K562 (cell line): ENCODE measurements around the gene PKDCC. TPM values are rescaled to one million over a fixed set of nuclear protein-coding genes. Genes with fewer than 3 reads are reported as not detected.

Experiments used
- ATAC-seq: fragments of 200-7000 bp; cut with Tn5 transposase; 3 replicates; pipeline ENCODE4 v1.9.1; 2020; ENCODE audit warnings: moderate library complexity
- BruUV-seq: library from RNA; stranded (reverse); fragments of 400-500 nt; replicated peaks from 2 replicates; lab custom pipeline; 2021; lab: Mats Ljungman, UMichigan
- CTCF ChIA-PET: fragments of 300-600 bp; formaldehyde crosslinking; extraction: SDS; loops from one replicate; lab custom pipeline; 2021; ENCODE audit warnings: low intra/inter-chr PET ratio; lab: Yijun Ruan, JAX
- POLR2A ChIA-PET: fragments of 300-600, 350-650 bp; sonication (Branson Sonifier 250); formaldehyde crosslinking; extraction: SDS; loops from one replicate; lab custom pipeline; 2021; ENCODE audit warnings: antibody characterized with exemption, inconsistent platforms; lab: Yijun Ruan, JAX
- DNase-seq, 4 experiments: peaks; one replicate each; pipeline versions ENCODE4 v3.0.0 to v3.0.0-alpha.2; 2011 to 2018; ENCODE audit warnings: low spot score in 3 of 4, mixed read lengths in 3 of 4; ENCODE audit errors: extremely low read depth in 1 of 4
- FAIRE-seq: peaks from 2 replicates; lab custom pipeline; 2011; peaks lifted over from hg19 to GRCh38; lab: Jason Lieb, UNC
- H2AFZ ChIP-seq: 2 replicates; pipeline ENCODE4 v1.6.0; 2011; ENCODE audit warnings: low read depth, low read length, control low read depth, inconsistent platforms
- H3K27ac ChIP-seq: fragments of 200-600 bp; 3 replicates; pipeline ENCODE4 v1.8.0; 2011; ENCODE audit warnings: low read depth, mild to moderate bottlenecking, control low read depth, inconsistent platforms, low read length, moderate library complexity, mixed read lengths; ENCODE audit errors: extremely low read depth
- H3K27me3 ChIP-seq, 2 experiments: fragments of 300-600 bp in 1 of 2; 2 replicates in 1 of 2; 3 replicates in 1 of 2; pipeline versions ENCODE4 v1.6.0 to v1.8.0; 2011; ENCODE audit warnings: inconsistent platforms in 2 of 2, low read length in 2 of 2, mild to moderate bottlenecking in 1 of 2, mixed read lengths in 1 of 2, moderate library complexity in 1 of 2; ENCODE audit not compliant: control insufficient read depth in 2 of 2, insufficient read depth in 2 of 2
- H3K36me3 ChIP-seq: fragments of 300-600 bp; 3 replicates; pipeline ENCODE4 v1.8.0; 2011; ENCODE audit warnings: mild to moderate bottlenecking, low read length, inconsistent platforms; ENCODE audit not compliant: control insufficient read depth, insufficient read depth
- H3K4me1 ChIP-seq, 2 experiments: fragments of 200-600 bp in 1 of 2; replicated peaks in 1 of 2; 2 replicates in 1 of 2; 3 replicates in 1 of 2; pipeline versions ENCODE4 v1.5.1 to v1.8.0; 2011; ENCODE audit warnings: inconsistent platforms in 2 of 2, low read length in 2 of 2, mild to moderate bottlenecking in 1 of 2, mixed read lengths in 1 of 2, moderate library complexity in 1 of 2; ENCODE audit not compliant: control insufficient read depth in 2 of 2, insufficient read depth in 2 of 2
- H3K4me2 ChIP-seq: 2 replicates; pipeline ENCODE4 v1.6.1; 2011; ENCODE audit warnings: low read length, control low read depth, inconsistent platforms, mixed read lengths; ENCODE audit not compliant: insufficient read depth
- H3K4me3 ChIP-seq: fragments of 200-600 bp; sonication (generic), shearing (Covaris generic); 2 replicates; pipeline ENCODE4 v1.5.1; 2016; ENCODE audit warnings: control low read depth, inconsistent platforms
- H3K79me2 ChIP-seq: fragments of 200-600 bp; 3 replicates; pipeline ENCODE4 v1.8.0; 2011; ENCODE audit warnings: low read length, inconsistent platforms; ENCODE audit not compliant: control insufficient read depth, insufficient read depth
- H3K9ac ChIP-seq, 2 experiments: 2 replicates each; pipeline versions ENCODE4 v1.6.0 to v1.6.1; 2011; ENCODE audit warnings: low read depth in 2 of 2, low read length in 2 of 2, control low read depth in 1 of 2, inconsistent platforms in 1 of 2, mild to moderate bottlenecking in 1 of 2, mixed read lengths in 1 of 2; ENCODE audit not compliant: insufficient read depth in 1 of 2
- H3K9me1 ChIP-seq: one replicate; pipeline ENCODE4 v1.6.0; 2011; ENCODE audit warnings: inconsistent platforms, mild to moderate bottlenecking, low read length, moderate library complexity; ENCODE audit not compliant: control insufficient read depth, insufficient read depth
- H3K9me3 ChIP-seq: replicated peaks from 2 replicates; pipeline ENCODE4 v1.5.1; 2011; ENCODE audit warnings: low read depth, low read length, inconsistent platforms; ENCODE audit not compliant: control insufficient read depth, insufficient read depth
- H4K20me1 ChIP-seq: replicated peaks from 2 replicates; pipeline ENCODE4 v1.6.1; 2011; ENCODE audit warnings: low read length, inconsistent platforms, mixed read lengths; ENCODE audit not compliant: control insufficient read depth, insufficient read depth
- ATF3 ChIP-seq, 2 experiments: fragments of 450-650 bp in 1 of 2; sonication (generic) in 1 of 2; formaldehyde crosslinking in 1 of 2; IDR thresholded peaks in 1 of 2; conservative IDR thresholded peaks in 1 of 2; 2 replicates each; pipeline versions ENCODE4 v1.6.1 to v1.8.1; 2016 to 2023; ENCODE audit warnings: mild to moderate bottlenecking in 2 of 2, moderate library complexity in 2 of 2, inconsistent platforms in 1 of 2, missing genetic modification reagents in 1 of 2
- ATF7 ChIP-seq: fragments of 450-650 bp; IDR thresholded peaks from 2 replicates; pipeline ENCODE4 v1.7.1; 2014; ENCODE audit warnings: mild to moderate bottlenecking, moderate library complexity
- CEBPB ChIP-seq: fragments of 450-650 bp; IDR thresholded peaks from 2 replicates; pipeline ENCODE4 v1.6.1; 2016; ENCODE audit warnings: missing genetic modification characterization, missing compliant biosample characterization
- CEBPG ChIP-seq, 3 experiments: fragments of 200-800 bp in 1 of 3; sonication (Bioruptor generic) in 1 of 3; sonication (generic) in 1 of 3; formaldehyde crosslinking in 1 of 3; IDR thresholded peaks in 2 of 3; conservative IDR thresholded peaks in 1 of 3; 2 replicates each; pipeline versions ENCODE4 v1.6.1 to v1.8.0; 2016 to 2022; ENCODE audit warnings: missing compliant biosample characterization in 2 of 3, missing genetic modification characterization in 2 of 3, mild to moderate bottlenecking in 1 of 3, missing genetic modification reagents in 1 of 3
- GATA2 ChIP-seq: sonication (generic); formaldehyde crosslinking; IDR thresholded peaks from 2 replicates; pipeline ENCODE4 v1.4.0; 2020; ENCODE audit warnings: mild to moderate bottlenecking, missing genetic modification reagents
- MAZ ChIP-seq, 2 experiments: fragments of 450-650 bp in 1 of 2; sonication (generic) in 1 of 2; formaldehyde crosslinking; IDR thresholded peaks in 1 of 2; conservative IDR thresholded peaks in 1 of 2; 2 replicates each; pipeline versions ENCODE4 v1.4.0 to v1.5.0; 2020; ENCODE audit warnings: mild to moderate bottlenecking in 1 of 2, missing genetic modification reagents in 1 of 2
- SAFB ChIP-seq: fragments of 200-400 bp; formaldehyde crosslinking; IDR thresholded peaks from 2 replicates; pipeline ENCODE4 v1.6.1; 2017; ENCODE audit warnings: low read depth, low read length, borderline replicate concordance
- TEAD1 ChIP-seq, 2 experiments: fragments of 450-650 bp in 1 of 2; sonication (generic) in 1 of 2; formaldehyde crosslinking; IDR thresholded peaks; 2 replicates each; pipeline versions ENCODE4 v1.4.0 to v1.8.0; 2020 to 2022; ENCODE audit warnings: mild to moderate bottlenecking in 2 of 2, missing genetic modification reagents in 1 of 2
- USF1 ChIP-seq: sonication (generic); formaldehyde crosslinking; IDR thresholded peaks from 2 replicates; pipeline ENCODE4 v1.9.0; 2022; ENCODE audit warnings: mild to moderate bottlenecking, missing genetic modification reagents
- ZNF780A ChIP-seq: fragments of 250-450 bp; sonication (Bioruptor Pico); IDR thresholded peaks from 2 replicates; pipeline ENCODE4 v1.5.0; 2021; ENCODE audit warnings: mild to moderate bottlenecking
- WGBS: fragments of 100-300 bp; shearing (Covaris generic); methylation state at CpG from one replicate; pipeline ENCODE4 v1.1.6; 2016; ENCODE audit warnings: low coverage, mixed read lengths; ENCODE audit not compliant: insufficient coverage; ENCODE audit errors: missing lambda C conversion rate; 5-methylcytosine and 5-hydroxymethylcytosine counted together
- in situ Hi-C: fragments of 300-500 bp; cut with MboI; formaldehyde crosslinking; loops from 4 replicates; pipeline ENCODE4 v1.15.0; 2018; ENCODE audit warnings: inconsistent platforms, mixed read lengths
- intact Hi-C: fragments of 100-400 bp; cut with micrococcal nuclease; formaldehyde crosslinking; loops from 2 replicates; pipeline ENCODE4 v1.14.2; 2022
- polyA plus RNA-seq, 8 experiments: library from polyadenylated mRNA; depleted of rRNA in 4 of 8; stranded (reverse) in 5 of 8; unstranded in 3 of 8; fragments of >200 nt; fragmentation: Nextera tagmentation in 2 of 8; fragmentation: Illumina TruSeq in 1 of 8; extraction: Ambion mirVana in 2 of 8; extraction: Trizol in 1 of 8; gene quantifications; 2 replicates each; pipeline versions ENCODE4 v1.2.1 to v1.2.3, GENCODE V29; 2011 to 2014; ENCODE audit warnings: inconsistent platforms in 1 of 8, missing spikeins in 1 of 8
- total RNA-seq, 7 experiments: library from RNA; depleted of rRNA in 6 of 7; stranded (reverse); fragments of >200 nt in 6 of 7; fragmentation: Illumina TruSeq in 2 of 7; extraction: Trizol in 2 of 7; gene quantifications; 2 replicates each; pipeline versions ENCODE4 v1.2.1 to v1.2.3, GENCODE V29; 2011 to 2021; ENCODE audit warnings: low replicate concordance in 1 of 7
- TF ChIP-seq, protein P1 (sequence below): fragments of 250-450 bp; sonication (Bioruptor Pico); IDR thresholded peaks from 2 replicates; pipeline ENCODE4 v1.5.0; 2021; ENCODE audit warnings: mild to moderate bottlenecking, moderate library complexity
- TF ChIP-seq, protein P2 (sequence below): sonication (generic); formaldehyde crosslinking; IDR thresholded peaks from 2 replicates; pipeline ENCODE4 v1.9.0; 2022; ENCODE audit warnings: mild to moderate bottlenecking, missing genetic modification reagents

PKDCC gene
- total and polyA plus RNA-seq, 9 of the 15 experiments (the other 6 are each of a cell fraction or from before 2014, with no cell fraction given), result 0.62 to 14.8 (median 1.3) TPM; not detected in 2

DNA sequence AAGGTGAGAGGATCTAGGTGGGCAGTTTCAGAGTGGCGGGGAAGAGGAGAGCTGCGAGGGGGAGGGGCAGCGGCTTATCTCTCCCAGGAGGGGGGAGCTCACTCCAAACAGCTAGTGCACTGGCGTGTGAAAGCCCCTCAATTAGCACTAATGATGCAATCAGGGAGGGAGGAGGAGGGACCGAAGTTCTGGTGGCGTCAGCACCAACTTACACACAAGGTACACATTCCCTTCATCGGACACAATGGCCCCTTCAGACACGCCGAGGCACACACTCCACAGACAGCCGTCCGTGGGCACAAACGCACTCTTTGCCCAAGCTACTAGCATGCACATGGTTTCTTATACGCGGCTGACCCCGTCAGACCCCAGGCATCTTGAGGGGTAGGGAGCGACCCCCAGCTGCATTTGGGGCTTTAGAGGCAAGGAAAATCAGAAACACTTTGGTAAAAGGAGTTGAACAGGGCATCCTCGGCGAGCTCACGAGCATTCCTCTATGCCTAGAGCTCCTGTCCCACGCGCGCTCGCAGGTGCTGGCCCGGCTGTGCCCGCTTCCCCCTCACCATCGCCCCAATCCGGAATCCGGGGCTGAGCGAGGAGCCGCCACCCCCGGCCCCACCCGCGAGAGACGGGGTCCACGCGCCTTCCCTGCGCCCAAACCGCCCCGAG lies 868 bp upstream of the PKDCC start:
- CTCF ChIA-PET, result no interaction called here
- intact Hi-C loops, result no loop called here
- H3K4me3 ChIP-seq, result peak overlapping the region; percentile 42; the same call in 1 of the 2 replicates
- no peaks in the 10 kb centered on the region for H3K9me3 ChIP-seq
- DNase-seq (peak in 3 of 4 experiments; percentile 21 to 43 (median 40)), FAIRE-seq (peak; percentile 69), ATAC-seq (peak; percentile 10)
- peak; percentile 52 for TF ChIP-seq CEBPB (tag)
- TF ChIP-seq SAFB, result 0 out of 2 replicates have a peak, but pooled peaks have one; percentile 45
- TF ChIP-seq USF1, result 0 out of 2 replicates have a peak, but pooled peaks have one; percentile 26
- no peak for TF ChIP-seq ZNF780A (CRISPR knock-in tag)
- TF ChIP-seq CEBPG (CRISPR knock-in tag; IDR thresholded peaks at IDR 0.05), result peak; percentile 82
- TF ChIP-seq CEBPG (tag; conservative IDR thresholded peaks at IDR 0.05 in 1 of 2, IDR thresholded peaks at IDR 0.05 in 1 of 2), result peak in 1 of 2 experiments; percentile 65; a peak in 2 of 4 replicates
- TF ChIP-seq TEAD1 (CRISPR knock-in tag; IDR thresholded peaks at IDR 0.05), result peak in 1 of 2 experiments; percentile 50; a peak in 1 of 4 replicates
- no peak for TF ChIP-seq ATF7
- TF ChIP-seq, protein P1, sequence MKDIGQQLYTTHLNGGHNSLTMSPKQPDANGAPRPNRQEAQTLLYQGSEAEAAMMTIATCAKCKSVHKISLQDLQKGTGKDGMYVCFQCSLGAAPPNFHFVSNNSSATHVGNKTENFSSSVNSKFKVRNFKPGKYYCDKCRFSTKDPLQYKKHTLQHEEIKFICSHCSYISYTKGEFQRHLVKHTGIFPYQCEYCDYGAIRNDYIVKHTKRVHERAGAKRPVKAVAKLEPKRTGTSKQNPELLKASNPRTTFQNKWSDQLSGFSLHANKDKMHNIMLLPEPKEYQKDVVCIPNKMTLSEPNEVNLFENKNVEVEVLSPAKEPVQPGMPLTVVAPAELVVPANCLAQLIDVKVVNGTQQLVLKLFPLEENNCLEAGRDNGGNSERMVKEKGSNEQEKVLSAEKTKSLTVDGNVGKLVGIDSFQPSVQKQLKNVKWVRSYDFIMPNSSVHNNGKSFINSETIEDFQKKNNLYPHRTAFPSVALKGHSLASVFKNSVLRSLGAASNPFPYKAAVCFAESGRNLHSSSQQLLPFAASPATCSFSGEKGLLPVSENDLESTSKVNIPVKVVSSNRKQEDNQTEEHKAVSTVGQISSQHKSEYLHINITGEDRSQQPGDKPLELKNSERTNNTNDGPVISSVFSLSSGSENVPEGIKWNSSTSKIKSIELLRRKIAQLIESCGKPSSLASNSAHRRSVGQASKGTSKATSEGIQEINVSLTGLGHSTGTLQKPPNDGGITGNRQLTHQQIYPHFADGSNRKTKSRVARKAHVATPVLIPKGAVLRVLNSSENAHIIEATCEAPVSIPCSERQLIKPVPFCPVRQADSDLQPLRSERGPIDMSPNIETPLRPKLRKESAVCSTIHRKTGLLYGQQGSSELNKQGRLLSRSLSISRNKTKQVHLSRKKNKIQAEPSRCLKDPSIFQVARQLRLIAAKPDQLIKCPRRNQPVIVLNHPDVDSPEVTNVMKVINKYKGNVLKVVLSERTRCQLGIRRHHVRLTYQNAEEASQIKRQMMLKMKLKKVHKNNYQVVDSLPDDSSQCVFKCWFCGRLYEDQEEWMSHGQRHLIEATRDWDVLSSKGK (CRISPR knock-in tag), result no peak
- TF ChIP-seq, protein P2, sequence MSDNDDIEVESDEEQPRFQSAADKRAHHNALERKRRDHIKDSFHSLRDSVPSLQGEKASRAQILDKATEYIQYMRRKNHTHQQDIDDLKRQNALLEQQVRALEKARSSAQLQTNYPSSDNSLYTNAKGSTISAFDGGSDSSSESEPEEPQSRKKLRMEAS (CRISPR knock-in tag), result peak; percentile 37; the same call in 1 of the 2 replicates
- TF ChIP-seq GATA2 (CRISPR knock-in tag), result 0 out of 2 replicates have a peak, but pooled peaks have one; percentile 5
- 0 out of 4 replicates have a peak, but pooled peaks of 1 of the 2 experiments have one; percentile 11 for TF ChIP-seq MAZ (CRISPR knock-in tag; conservative IDR thresholded peaks at IDR 0.05 in 1 of 2, IDR thresholded peaks at IDR 0.05 in 1 of 2)
- TF ChIP-seq ATF3 (IDR thresholded peaks at IDR 0.05), result peak; percentile 60
- no peak for TF ChIP-seq ATF3 (CRISPR knock-in tag; conservative IDR thresholded peaks at IDR 0.05)
- POLR2A ChIA-PET, result interaction anchor here (0.6 to 1.6 kb wide), 4 partner anchors 8 to 222 kb away, joined by 3 to 4 read pairs (median 3); no protein-coding TSS in a partner anchor
- H3K79me2 ChIP-seq, result no peaks in the 10 kb centered on the region
- no peaks in the 10 kb centered on the region for H3K36me3 ChIP-seq
- peaks cover 11 to 46% of the 10 kb centered on the region in 2 experiments; a peak in 4 of 5 replicates for H3K27me3 ChIP-seq
- WGBS, result 33% methylated on average over 25 of the region's 39 CpGs
- in situ Hi-C loops, result no loop called here
- no peaks in the 10 kb centered on the region for H4K20me1 ChIP-seq
- no peak overlapping the region for H3K27ac ChIP-seq
- H3K4me1 ChIP-seq, result peaks cover 14 to 18% of the 10 kb centered on the region in 2 experiments; a peak in 4 of 5 replicates
- no TSS peak for BruUV-seq
- H3K9ac ChIP-seq, result 0 out of 4 replicates have a peak overlapping the region, but pooled peaks of 1 of the 2 experiments have one; percentile 58
- H2AFZ ChIP-seq, result peak overlapping the region; percentile 55; the same call in 1 of the 2 replicates
- H3K9me1 ChIP-seq, result no peaks in the 10 kb centered on the region
- peak overlapping the region; percentile 32 for H3K4me2 ChIP-seq
